Prostate gland (tissue), 2 donors: ENCODE results near the gene CDH16.

ENCODE experiments used
- POLR2A ChIP-seq: fragments of 450-650 bp; IDR thresholded peaks from one replicate; pipeline ENCODE4 v1.6.1; 2016; ENCODE audit warnings: antibody characterized with exemption, mild to moderate bottlenecking
- POLR2AphosphoS5 ChIP-seq: sonication (generic); formaldehyde crosslinking; IDR thresholded peaks from one replicate; pipeline ENCODE4 v1.6.1; 2017; ENCODE audit warnings: antibody characterized with exemption
- TF ChIP-seq, protein P1 (sequence below), 4 experiments: fragments of 200-600 bp in 2 of 4; fragments of 450-650 bp in 2 of 4; sonication (generic) in 2 of 4; IDR thresholded peaks; 1 replicate in 3 of 4; 2 replicates in 1 of 4; pipeline ENCODE4 v1.5.1; 2016 to 2019; ENCODE audit warnings: antibody characterized with exemption in 4 of 4, mild to moderate bottlenecking in 2 of 4, moderate library complexity in 2 of 4

DNA sequence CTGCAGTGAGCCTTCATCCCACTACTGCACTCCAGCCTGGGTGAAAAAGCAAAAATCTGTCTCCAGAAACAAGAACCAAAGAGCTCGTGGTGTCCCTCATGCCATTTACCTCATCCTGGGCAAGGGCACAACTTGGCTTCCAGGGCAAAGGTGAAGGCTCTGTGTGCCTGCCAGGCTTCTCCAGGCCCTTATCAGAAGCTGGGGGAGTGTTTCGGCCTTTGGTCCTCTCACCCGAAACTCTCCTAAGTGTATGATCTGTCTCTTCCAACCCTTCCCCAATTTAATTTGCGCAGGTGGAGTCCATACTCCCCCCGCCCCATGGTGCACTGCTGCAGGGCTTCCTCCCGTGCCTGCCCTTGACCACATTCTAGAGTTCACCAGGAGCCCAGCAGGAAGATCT lies 17.8 kb upstream of the CDH16 start:
- TF ChIP-seq POLR2AphosphoS5 (no peak), POLR2A (no peak)
- TF ChIP-seq, protein P1, sequence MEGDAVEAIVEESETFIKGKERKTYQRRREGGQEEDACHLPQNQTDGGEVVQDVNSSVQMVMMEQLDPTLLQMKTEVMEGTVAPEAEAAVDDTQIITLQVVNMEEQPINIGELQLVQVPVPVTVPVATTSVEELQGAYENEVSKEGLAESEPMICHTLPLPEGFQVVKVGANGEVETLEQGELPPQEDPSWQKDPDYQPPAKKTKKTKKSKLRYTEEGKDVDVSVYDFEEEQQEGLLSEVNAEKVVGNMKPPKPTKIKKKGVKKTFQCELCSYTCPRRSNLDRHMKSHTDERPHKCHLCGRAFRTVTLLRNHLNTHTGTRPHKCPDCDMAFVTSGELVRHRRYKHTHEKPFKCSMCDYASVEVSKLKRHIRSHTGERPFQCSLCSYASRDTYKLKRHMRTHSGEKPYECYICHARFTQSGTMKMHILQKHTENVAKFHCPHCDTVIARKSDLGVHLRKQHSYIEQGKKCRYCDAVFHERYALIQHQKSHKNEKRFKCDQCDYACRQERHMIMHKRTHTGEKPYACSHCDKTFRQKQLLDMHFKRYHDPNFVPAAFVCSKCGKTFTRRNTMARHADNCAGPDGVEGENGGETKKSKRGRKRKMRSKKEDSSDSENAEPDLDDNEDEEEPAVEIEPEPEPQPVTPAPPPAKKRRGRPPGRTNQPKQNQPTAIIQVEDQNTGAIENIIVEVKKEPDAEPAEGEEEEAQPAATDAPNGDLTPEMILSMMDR (IDR thresholded peaks at IDR 0.05) = no peak
